GM12878 (cell line): ENCODE measurements around the gene LILRB4. TPM values are rescaled to one million over a fixed set of nuclear protein-coding genes. Genes with fewer than 3 reads are reported as not detected.
A peak's percentile ranks its signal among the peaks of the same experiment; 100 is the strongest.

Source experiments
- ASH2L ChIP-seq: fragments of 300-600, 200-600 bp; sonication (generic); IDR thresholded peaks from 2 replicates; pipeline ENCODE4 v1.6.1; 2017; ENCODE audit warnings: low read depth, mild to moderate bottlenecking, borderline replicate concordance
- ATF7 ChIP-seq: fragments of 450-650 bp; IDR thresholded peaks from 2 replicates; pipeline ENCODE4 v1.6.1; 2016; ENCODE audit warnings: low read depth, mild to moderate bottlenecking
- BMI1 ChIP-seq: fragments of 450-650 bp; IDR thresholded peaks from 2 replicates; pipeline ENCODE4 v1.6.1; 2016; ENCODE audit warnings: mild to moderate bottlenecking, moderate library complexity, borderline replicate concordance
- CHD2 ChIP-seq: IDR thresholded peaks from 2 replicates; pipeline ENCODE4 v1.6.1; 2011; ENCODE audit warnings: low read depth, low read length, improper control_type of control experiment, borderline replicate concordance
- E2F4 ChIP-seq: IDR thresholded peaks from 2 replicates; pipeline ENCODE4 v1.6.1; 2012; ENCODE audit warnings: low read depth, low read length, improper control_type of control experiment
- ETV6 ChIP-seq, 2 experiments: fragments of 450-650 bp in 1 of 2; IDR thresholded peaks in 1 of 2; conservative IDR thresholded peaks in 1 of 2; 2 replicates each; pipeline ENCODE4 v1.6.1; 2014; ENCODE audit warnings: antibody characterized with exemption in 1 of 2, borderline replicate concordance in 1 of 2, low read depth in 1 of 2, mild to moderate bottlenecking in 1 of 2, moderate library complexity in 1 of 2
- HCFC1 ChIP-seq: fragments of 150-350 bp; IDR thresholded peaks from 2 replicates; pipeline ENCODE4 v1.6.1; 2014; ENCODE audit warnings: low read length
- KLF5 ChIP-seq: fragments of 450-650 bp; IDR thresholded peaks from 2 replicates; pipeline ENCODE4 v1.6.1; 2014; ENCODE audit warnings: mild to moderate bottlenecking; ENCODE audit not compliant: partially characterized antibody
- MTA2 ChIP-seq: fragments of 450-650 bp; IDR thresholded peaks from 2 replicates; pipeline ENCODE4 v1.6.1; 2016; ENCODE audit warnings: low read depth, mild to moderate bottlenecking, moderate library complexity
- MXI1 ChIP-seq: fragments of 150-350 bp; IDR thresholded peaks from 2 replicates; pipeline ENCODE4 v1.6.1; 2011; ENCODE audit warnings: low read depth, mild to moderate bottlenecking, inconsistent platforms, low read length, improper control_type of control experiment
- NFYA ChIP-seq: IDR thresholded peaks from 2 replicates; pipeline ENCODE4 v1.6.1; 2011; ENCODE audit warnings: low read depth, mild to moderate bottlenecking, low read length, improper control_type of control experiment, borderline replicate concordance
- NR2C1 ChIP-seq: fragments of 450-650 bp; IDR thresholded peaks from 2 replicates; pipeline ENCODE4 v1.6.1; 2017; ENCODE audit warnings: antibody characterized with exemption, mild to moderate bottlenecking, moderate library complexity
- RAD51 ChIP-seq: fragments of 450-650 bp; IDR thresholded peaks from 2 replicates; pipeline ENCODE4 v1.6.1; 2016; ENCODE audit warnings: moderate library complexity, mild to moderate bottlenecking, inconsistent platforms
- SMAD1 ChIP-seq: fragments of 450-650 bp; IDR thresholded peaks from 2 replicates; pipeline ENCODE4 v1.6.1; 2018; ENCODE audit warnings: mild to moderate bottlenecking, low read depth; ENCODE audit not compliant: partially characterized antibody
- SMARCA5 ChIP-seq: fragments of 450-650 bp; IDR thresholded peaks from 2 replicates; pipeline ENCODE4 v1.6.1; 2017; ENCODE audit warnings: mild to moderate bottlenecking
- STAT1 ChIP-seq: fragments of 450-650 bp; conservative IDR thresholded peaks from 2 replicates; pipeline ENCODE4 v1.6.1; 2014; ENCODE audit warnings: antibody characterized with exemption, mild to moderate bottlenecking
- TARDBP ChIP-seq: IDR thresholded peaks from 2 replicates; pipeline ENCODE4 v1.6.1; 2016; ENCODE audit warnings: borderline replicate concordance
- USF2 ChIP-seq: IDR thresholded peaks from 2 replicates; pipeline ENCODE4 v1.6.1; 2011; ENCODE audit warnings: low read depth, low read length, improper control_type of control experiment, borderline replicate concordance
- YBX1 ChIP-seq: fragments of 450-650 bp; IDR thresholded peaks from 2 replicates; pipeline ENCODE4 v1.6.1; 2016; ENCODE audit warnings: antibody characterized with exemption
- ZBTB33 ChIP-seq: fragments of 450-650 bp; IDR thresholded peaks from 2 replicates; pipeline ENCODE4 v1.6.1; 2017; ENCODE audit warnings: mild to moderate bottlenecking
- ZNF207 ChIP-seq: fragments of 450-650 bp; IDR thresholded peaks from 2 replicates; pipeline ENCODE4 v1.6.1; 2014; ENCODE audit warnings: antibody characterized with exemption, mild to moderate bottlenecking, borderline replicate concordance
- ZNF687 ChIP-seq: fragments of 450-650 bp; IDR thresholded peaks from 2 replicates; pipeline ENCODE4 v1.6.1; 2017; ENCODE audit warnings: mild to moderate bottlenecking, moderate library complexity
- polyA plus RNA-seq, 11 experiments: library from polyadenylated mRNA; depleted of rRNA in 4 of 11; unstranded in 6 of 11; stranded (reverse) in 5 of 11; fragments of >200 nt; fragmentation: Nextera tagmentation in 4 of 11; fragmentation: Illumina TruSeq in 1 of 11; extraction: Ambion mirVana in 4 of 11; extraction: Trizol in 1 of 11; gene quantifications; 1 replicate in 1 of 11; 2 replicates in 10 of 11; pipeline versions ENCODE4 v1.2.1 to v1.2.3, GENCODE V29; 2011 to 2016; ENCODE audit warnings: inconsistent platforms in 2 of 11, missing spikeins in 2 of 11, low read depth in 1 of 11
- total RNA-seq, 4 experiments: library from RNA; depleted of rRNA in 3 of 4; stranded (reverse); fragments of >200 nt in 3 of 4; fragmentation: Illumina TruSeq in 1 of 4; extraction: Trizol in 1 of 4; gene quantifications; 2 replicates each; pipeline versions ENCODE4 v1.2.1 to v1.2.3, GENCODE V29; 2013 to 2021

LILRB4 gene
- total and polyA plus RNA-seq, 10 of the 15 experiments (the other 5 are each of a cell fraction or from before 2014, with no cell fraction given): 2.0 to 39.8 (median 16.0) TPM

- TF ChIP-seq ZNF207: no peak
- TF ChIP-seq ZBTB33: no peak
- peak; percentile 35; the same call in 1 of the 2 replicates for TF ChIP-seq TARDBP
- peak; percentile 100 for TF ChIP-seq SMARCA5
- no peak for TF ChIP-seq ETV6 (conservative IDR thresholded peaks at IDR 0.05 in 1 of 2, IDR thresholded peaks at IDR 0.05 in 1 of 2; ENCODE audit: borderline replicate concordance in 1 of 2, low read depth in 1 of 2)
- TF ChIP-seq HCFC1: no peak
- TF ChIP-seq STAT1: no peak
- TF ChIP-seq RAD51: no peak
- no peak for TF ChIP-seq ATF7
- TF ChIP-seq NFYA: no peak
- no peak for TF ChIP-seq E2F4
- no peak for TF ChIP-seq ZNF687
- TF ChIP-seq SMAD1: no peak
- no peak for TF ChIP-seq USF2
- no peak; the same call in 1 of the 2 replicates for TF ChIP-seq CHD2
- TF ChIP-seq KLF5: no peak
- no peak for TF ChIP-seq MXI1
- TF ChIP-seq ASH2L: no peak
- 0 out of 2 replicates have a peak, but pooled peaks have one; percentile 34 for TF ChIP-seq MTA2
- no peak for TF ChIP-seq BMI1
- no peak for TF ChIP-seq YBX1
- TF ChIP-seq NR2C1: no peak
Measured at GRCh38 chr19:54654447-54655321, 8.1 kb upstream of the LILRB4 start (continued).
